NCI-H510A treated with DMSO at 0.1 percent for 48 hours (cell line): ENCODE measurements around the gene RAP2B.
"Not testable (repeated sequence)": the region's sequence is repeated elsewhere in the genome, so short reads cannot be mapped to it uniquely, and the experiment has no call there.

Experiments
- DNase-seq: peaks from one replicate; lab custom pipeline; 2025; lab: John Stamatoyannopoulos, UW

The RAP2B gene

GRCh38 chr3:153161714-153162512 lies at the start of gene RAP2B:
Gene RAP2B, plus strand, starts transcription at chr3:153162226. Its CDS starts 468 bp downstream, at chr3:153162694.
- peak; percentile 74 for DNase-seq

GRCh38 chr3:153113541-153113940 lies 48.5 kb upstream of the RAP2B start:
- no peak for DNase-seq

GRCh38 chr3:153114270-153114669 lies 47.8 kb upstream of the RAP2B start:
- DNase-seq, result not testable (repeated sequence)

GRCh38 chr3:153115326-153115725 lies 46.7 kb upstream of the RAP2B start:
- no peak for DNase-seq

- no peak for DNase-seq
Observed at GRCh38 chr3:153127788-153128187, 34.2 kb upstream of the RAP2B start.

GRCh38 chr3:153129426-153129825 lies 32.6 kb upstream of the RAP2B start:
- DNase-seq, result no peak

GRCh38 chr3:153129866-153130265 lies 32.2 kb upstream of the RAP2B start:
- no peak for DNase-seq

- DNase-seq, result no peak
Observed at GRCh38 chr3:153130312-153130977, 31.6 kb upstream of the RAP2B start.

GRCh38 chr3:153137626-153138025 lies 24.4 kb upstream of the RAP2B start:
- no peak for DNase-seq

GRCh38 chr3:153138276-153139210 lies 23.5 kb upstream of the RAP2B start:
- DNase-seq, result no peak

- no peak for DNase-seq
Observed at GRCh38 chr3:153142961-153143360, 19.1 kb upstream of the RAP2B start.

GRCh38 chr3:153144071-153144470 lies 18.0 kb upstream of the RAP2B start:
- DNase-seq, result no peak

- no peak for DNase-seq
Observed at GRCh38 chr3:153144779-153145178, 17.2 kb upstream of the RAP2B start.

GRCh38 chr3:153145454-153145853 lies 16.6 kb upstream of the RAP2B start:
- no peak for DNase-seq

- no peak for DNase-seq
Observed at GRCh38 chr3:153146191-153147053, 15.6 kb upstream of the RAP2B start.

GRCh38 chr3:153150991-153151390 lies 11.0 kb upstream of the RAP2B start:
- DNase-seq, result no peak

- not testable (repeated sequence) for DNase-seq
Observed at GRCh38 chr3:153155786-153156185, 6.2 kb upstream of the RAP2B start.

- DNase-seq, result no peak
Observed at GRCh38 chr3:153158189-153158588, 3.8 kb upstream of the RAP2B start.

- no peak for DNase-seq
Observed at GRCh38 chr3:153158961-153159735, 2.9 kb upstream of the RAP2B start.

GRCh38 chr3:153159771-153160397 lies 2.1 kb upstream of the RAP2B start:
- DNase-seq, result no peak
